ENCODE measurements around the gene ARHGDIG.
"Not testable (repeated sequence)": the region's sequence is repeated elsewhere in the genome, so short reads cannot be mapped to it uniquely, and the experiment has no call there.

ARHGDIG gene

GRCh38 chr16:301950-302349 lies 21.6 kb downstream of the ARHGDIG start:
- DNase-seq = no peak

GRCh38 chr16:303760-304505 lies 23.5 kb downstream of the ARHGDIG start:
- no peak for DNase-seq

GRCh38 chr16:305916-306626 lies 25.7 kb downstream of the ARHGDIG start:
- no peak for DNase-seq

- DNase-seq = no peak
These were observed 26.6 kb downstream of the ARHGDIG start for GRCh38 chr16:306911-307370.

- no peak for DNase-seq
These were observed 27.4 kb downstream of the ARHGDIG start for GRCh38 chr16:307691-308312.

- no peak for DNase-seq
These were observed 29.1 kb downstream of the ARHGDIG start for GRCh38 chr16:309476-309875.

GRCh38 chr16:311725-312124 lies 31.3 kb downstream of the ARHGDIG start:
- no peak for DNase-seq

- no peak for DNase-seq
These were observed 34.0 kb downstream of the ARHGDIG start for GRCh38 chr16:314351-314750.

- DNase-seq = no peak
These were observed 34.5 kb downstream of the ARHGDIG start for GRCh38 chr16:314795-315299.

- DNase-seq = no peak
These were observed 36.5 kb downstream of the ARHGDIG start for GRCh38 chr16:316741-317464.

GRCh38 chr16:317583-317982 lies 37.2 kb downstream of the ARHGDIG start:
- DNase-seq = no peak

GRCh38 chr16:318628-319027 lies 38.2 kb downstream of the ARHGDIG start:
- no peak for DNase-seq

GRCh38 chr16:320206-320605 lies 39.8 kb downstream of the ARHGDIG start:
- no peak for DNase-seq

GRCh38 chr16:321532-321931 lies 41.1 kb downstream of the ARHGDIG start:
- DNase-seq = no peak

GRCh38 chr16:322476-323143 lies 42.2 kb downstream of the ARHGDIG start:
- no peak for DNase-seq

- DNase-seq = no peak
These were observed 43.7 kb downstream of the ARHGDIG start for GRCh38 chr16:324201-324450.

GRCh38 chr16:324451-325334 lies 44.3 kb downstream of the ARHGDIG start:
- peak; percentile 51 to 53 for DNase-seq

- DNase-seq = no peak
These were observed 45.2 kb downstream of the ARHGDIG start for GRCh38 chr16:325375-326145.

GRCh38 chr16:330741-331140 lies 50.4 kb downstream of the ARHGDIG start:
- DNase-seq = no peak

- DNase-seq = not testable (repeated sequence)
These were observed 50.9 kb downstream of the ARHGDIG start for GRCh38 chr16:331181-331814.
